Duodenal mucosa (tissue), 2 donors: ENCODE measurements around the gene ITGB2.

Experiments used
- H3K27ac ChIP-seq: one replicate; pipeline ENCODE4 v1.7.0; 2013; ENCODE audit warnings: low read depth, low read length
- H3K27me3 ChIP-seq, 2 donors: one replicate each; pipeline ENCODE4 v1.7.0; 2013; ENCODE audit warnings: low read length in 2 of 2, control low read depth in 1 of 2; ENCODE audit not compliant: insufficient read depth in 2 of 2, control insufficient read depth in 1 of 2
- H3K36me3 ChIP-seq, 2 donors: one replicate each; pipeline ENCODE4 v1.7.0; 2013; ENCODE audit warnings: low read length in 2 of 2, control low read depth in 1 of 2; ENCODE audit not compliant: insufficient read depth in 2 of 2, control insufficient read depth in 1 of 2
- H3K4me1 ChIP-seq, 2 donors: one replicate each; pipeline ENCODE4 v1.7.0; 2013; ENCODE audit warnings: low read length in 2 of 2, control low read depth in 1 of 2; ENCODE audit not compliant: insufficient read depth in 2 of 2, control insufficient read depth in 1 of 2
- H3K4me3 ChIP-seq, 2 donors: one replicate each; pipeline ENCODE4 v1.7.0; 2013; ENCODE audit warnings: low read length in 2 of 2, low read depth in 1 of 2
- H3K9ac ChIP-seq, 2 donors: one replicate each; pipeline ENCODE4 v1.7.0; 2013; ENCODE audit warnings: low read length in 2 of 2, low read depth in 1 of 2
- H3K9me3 ChIP-seq, 2 donors: one replicate each; pipeline ENCODE4 v1.7.0; 2013; ENCODE audit warnings: low read length in 2 of 2, control low read depth in 1 of 2; ENCODE audit not compliant: control insufficient read depth in 1 of 2

ITGB2 gene

DNA sequence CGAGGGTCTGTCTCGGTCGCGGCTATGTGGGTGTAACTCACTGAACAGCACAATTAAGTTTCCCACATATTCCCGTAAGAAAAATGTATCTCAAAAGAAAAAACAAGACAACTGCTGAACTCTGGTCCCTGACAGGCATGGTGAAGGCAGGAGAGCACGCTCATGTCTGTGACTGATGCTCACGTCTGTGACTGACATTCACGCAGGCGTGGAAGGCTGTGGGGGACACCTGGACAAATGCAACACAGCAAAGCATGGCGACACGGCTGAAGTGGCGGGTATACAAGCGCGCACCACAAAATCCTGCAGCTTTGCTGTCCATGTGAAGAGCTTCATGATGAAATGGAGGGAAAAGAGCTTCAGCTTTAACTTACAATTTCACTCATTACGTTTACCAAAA lies 53.2 kb downstream of the ITGB2 start:
- no peak overlapping the region for H3K9ac ChIP-seq
- no peak overlapping the region for H3K4me3 ChIP-seq
- H3K4me1 ChIP-seq: peaks cover 55 to 70% of the 10 kb centered on the region in 2 donors
- no peaks in the 10 kb centered on the region for H3K9me3 ChIP-seq
- H3K36me3 ChIP-seq: peaks cover 7 to 32% of the 10 kb centered on the region in 2 donors
- H3K27me3 ChIP-seq: no peaks in the 10 kb centered on the region
- no peak overlapping the region for H3K27ac ChIP-seq

- Histone ChIP-seq H3K27ac (no peak overlapping the region), H3K4me3 (no peak overlapping the region), H3K4me1 (peaks cover 48 to 63% of the 10 kb centered on the region in 2 donors), H3K9ac (no peak overlapping the region), H3K9me3 (no peaks in the 10 kb centered on the region), H3K36me3 (peaks cover 7 to 36% of the 10 kb centered on the region in 2 donors), H3K27me3 (no peaks in the 10 kb centered on the region)
These were observed 53.9 kb downstream of the ITGB2 start for GRCh38 chr21:44866780-44867179.

- Histone ChIP-seq H3K4me1 (peaks cover 38 to 52% of the 10 kb centered on the region in 2 donors), H3K9ac (peak overlapping the region in 1 of 2 donors; percentile 9), H3K9me3 (no peaks in the 10 kb centered on the region), H3K27ac (no peak overlapping the region), H3K36me3 (peaks cover 7 to 44% of the 10 kb centered on the region in 2 donors), H3K27me3 (no peaks in the 10 kb centered on the region), H3K4me3 (peak overlapping the region; percentile 5 to 21)
These were observed 55.0 kb downstream of the ITGB2 start for GRCh38 chr21:44865561-44866280.

- H3K27me3 ChIP-seq: no peaks in the 10 kb centered on the region
These were observed 57.6 kb downstream of the ITGB2 start for GRCh38 chr21:44862869-44863685.

GRCh38 chr21:44858791-44859190 lies 61.9 kb downstream of the ITGB2 start:
- H3K36me3 ChIP-seq: peaks cover 45 to 82% of the 10 kb centered on the region in 2 donors
- no peak overlapping the region for H3K27ac ChIP-seq
- no peaks in the 10 kb centered on the region for H3K9me3 ChIP-seq

More at GRCh38 chr21:44862869-44863685, 57.6 kb downstream of the ITGB2 start:
- Histone ChIP-seq H3K36me3 (peaks cover 21 to 66% of the 10 kb centered on the region in 2 donors), H3K4me3 (no peak overlapping the region), H3K9ac (no peak overlapping the region), H3K4me1 (peaks cover 19 to 28% of the 10 kb centered on the region in 2 donors), H3K27ac (no peak overlapping the region), H3K9me3 (no peaks in the 10 kb centered on the region)

DNA sequence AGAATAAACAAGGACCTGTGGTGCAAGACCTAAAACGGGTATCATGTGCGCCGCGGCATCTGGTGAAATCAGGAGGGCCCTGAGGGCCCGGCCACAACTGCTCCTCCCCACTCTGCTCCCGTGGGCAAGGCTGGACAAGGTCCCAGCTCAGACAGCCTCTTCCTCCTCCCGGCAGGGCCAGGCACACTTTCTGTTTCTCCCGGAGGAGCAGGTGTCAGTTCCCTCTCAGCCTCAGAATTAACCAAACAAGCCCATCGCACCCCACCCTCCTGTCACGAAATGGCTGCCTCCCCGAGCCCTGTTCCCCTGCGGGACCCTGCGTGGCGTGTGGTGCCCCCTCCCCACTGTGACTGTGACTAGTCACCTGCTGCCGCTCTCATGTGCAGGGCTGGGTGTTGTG lies 62.4 kb downstream of the ITGB2 start:
- Histone ChIP-seq H3K27me3 (no peaks in the 10 kb centered on the region), H3K27ac (no peak overlapping the region), H3K4me3 (no peak overlapping the region), H3K9ac (no peak overlapping the region), H3K9me3 (no peaks in the 10 kb centered on the region), H3K36me3 (peaks cover 45 to 81% of the 10 kb centered on the region in 2 donors), H3K4me1 (peaks cover 4 to 7% of the 10 kb centered on the region in 2 donors)

More at GRCh38 chr21:44858791-44859190, 61.9 kb downstream of the ITGB2 start:
- Histone ChIP-seq H3K27me3 (no peaks in the 10 kb centered on the region), H3K4me1 (peaks cover 0 to 2% of the 10 kb centered on the region in 2 donors), H3K9ac (no peak overlapping the region), H3K4me3 (no peak overlapping the region)

- H3K9ac ChIP-seq: no peak overlapping the region
- H3K27me3 ChIP-seq: no peaks in the 10 kb centered on the region
- no peak overlapping the region for H3K4me3 ChIP-seq
- H3K36me3 ChIP-seq: peaks cover 45 to 82% of the 10 kb centered on the region in 2 donors
- no peak overlapping the region for H3K27ac ChIP-seq
- H3K4me1 ChIP-seq: peaks cover 4 to 7% of the 10 kb centered on the region in 2 donors
- H3K9me3 ChIP-seq: no peaks in the 10 kb centered on the region
These were observed 63.4 kb downstream of the ITGB2 start for GRCh38 chr21:44857127-44857892.

- Histone ChIP-seq H3K4me1 (peaks cover 7 to 12% of the 10 kb centered on the region in 2 donors), H3K27me3 (no peaks in the 10 kb centered on the region), H3K9ac (no peak overlapping the region), H3K9me3 (no peaks in the 10 kb centered on the region), H3K4me3 (no peak overlapping the region), H3K27ac (no peak overlapping the region), H3K36me3 (peaks cover 48 to 80% of the 10 kb centered on the region in 2 donors)
These were observed 64.6 kb downstream of the ITGB2 start for GRCh38 chr21:44856131-44856530.

GRCh38 chr21:44855572-44855971 lies 65.1 kb downstream of the ITGB2 start:
- Histone ChIP-seq H3K27ac (no peak overlapping the region), H3K36me3 (peaks cover 52 to 84% of the 10 kb centered on the region in 2 donors), H3K4me3 (no peak overlapping the region), H3K9ac (no peak overlapping the region), H3K27me3 (no peaks in the 10 kb centered on the region), H3K9me3 (no peaks in the 10 kb centered on the region), H3K4me1 (peaks cover 9 to 17% of the 10 kb centered on the region in 2 donors)
